Measurements from ENCODE around the gene GNAI3.

DNA sequence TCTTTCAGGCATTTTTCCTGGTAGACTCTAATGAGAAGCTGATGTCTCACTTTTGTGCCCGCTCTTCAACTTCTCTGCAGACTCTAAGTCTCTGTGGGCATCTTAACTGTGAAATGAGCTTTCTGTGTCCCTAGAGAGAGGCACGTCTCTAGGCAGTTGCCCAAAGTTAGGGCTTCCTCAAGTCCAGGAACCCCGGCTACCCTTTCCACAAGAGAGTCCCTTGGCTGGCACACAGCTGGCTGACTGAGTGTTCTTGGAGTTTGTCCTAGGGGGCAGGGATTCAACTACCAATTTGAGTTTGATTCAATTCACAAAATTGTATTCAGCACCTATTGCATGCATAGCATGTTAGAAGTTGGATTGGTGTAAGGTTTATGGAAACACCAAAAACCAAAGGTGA is 7.3 kb upstream of the GNAI3 start:
- TF ChIP-seq, protein P1, sequence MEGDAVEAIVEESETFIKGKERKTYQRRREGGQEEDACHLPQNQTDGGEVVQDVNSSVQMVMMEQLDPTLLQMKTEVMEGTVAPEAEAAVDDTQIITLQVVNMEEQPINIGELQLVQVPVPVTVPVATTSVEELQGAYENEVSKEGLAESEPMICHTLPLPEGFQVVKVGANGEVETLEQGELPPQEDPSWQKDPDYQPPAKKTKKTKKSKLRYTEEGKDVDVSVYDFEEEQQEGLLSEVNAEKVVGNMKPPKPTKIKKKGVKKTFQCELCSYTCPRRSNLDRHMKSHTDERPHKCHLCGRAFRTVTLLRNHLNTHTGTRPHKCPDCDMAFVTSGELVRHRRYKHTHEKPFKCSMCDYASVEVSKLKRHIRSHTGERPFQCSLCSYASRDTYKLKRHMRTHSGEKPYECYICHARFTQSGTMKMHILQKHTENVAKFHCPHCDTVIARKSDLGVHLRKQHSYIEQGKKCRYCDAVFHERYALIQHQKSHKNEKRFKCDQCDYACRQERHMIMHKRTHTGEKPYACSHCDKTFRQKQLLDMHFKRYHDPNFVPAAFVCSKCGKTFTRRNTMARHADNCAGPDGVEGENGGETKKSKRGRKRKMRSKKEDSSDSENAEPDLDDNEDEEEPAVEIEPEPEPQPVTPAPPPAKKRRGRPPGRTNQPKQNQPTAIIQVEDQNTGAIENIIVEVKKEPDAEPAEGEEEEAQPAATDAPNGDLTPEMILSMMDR (IDR thresholded peaks at IDR 0.05): no peak
- no peak for TF ChIP-seq POLR2A (IDR thresholded peaks at IDR 0.05)

Measured in upper lobe of left lung (tissue), 4 donors.